GM12878 (cell line): Measurements from ENCODE around the gene CCDC134. TPM values are rescaled to one million over a fixed set of nuclear protein-coding genes. Genes with fewer than 3 reads are reported as not detected.
A peak's percentile ranks its signal among the peaks of the same experiment; 100 is the strongest.

Experiments
- BACH1 ChIP-seq: fragments of 450-650 bp; IDR thresholded peaks from 2 replicates; pipeline ENCODE4 v1.6.1; 2017; ENCODE audit warnings: mild to moderate bottlenecking, borderline replicate concordance
- CBX5 ChIP-seq: sonication (generic); IDR thresholded peaks from 2 replicates; pipeline ENCODE4 v1.6.1; 2016; ENCODE audit warnings: low read depth, moderate library complexity, mild to moderate bottlenecking, inconsistent platforms
- CTCF ChIP-seq, 3 experiments: IDR thresholded peaks in 2 of 3; conservative IDR thresholded peaks in 1 of 3; 2 replicates each; pipeline ENCODE4 v1.5.1; 2011; ENCODE audit warnings: low read depth in 3 of 3, low read length in 3 of 3, mild to moderate bottlenecking in 3 of 3, control low read depth in 2 of 3, moderate library complexity in 2 of 3, inconsistent platforms in 1 of 3, mixed read lengths in 1 of 3; ENCODE audit not compliant: control insufficient read depth in 2 of 3, insufficient read depth in 1 of 3; ENCODE audit errors: extremely low read depth in 1 of 3
- E4F1 ChIP-seq: fragments of 450-650 bp; IDR thresholded peaks from 2 replicates; pipeline ENCODE4 v1.6.1; 2018; ENCODE audit warnings: borderline replicate concordance, mild to moderate bottlenecking; ENCODE audit not compliant: partially characterized antibody
- EP300 ChIP-seq, 2 experiments: fragments of 150-350 bp in 1 of 2; IDR thresholded peaks; 2 replicates each; pipeline ENCODE4 v1.6.1; 2011 to 2012; ENCODE audit warnings: low read depth in 2 of 2, low read length in 2 of 2, borderline replicate concordance in 1 of 2, improper control_type of control experiment in 1 of 2, inconsistent platforms in 1 of 2; ENCODE audit not compliant: control insufficient read depth in 1 of 2
- FOXK2 ChIP-seq: fragments of 450-650 bp; IDR thresholded peaks from 2 replicates; pipeline ENCODE4 v1.6.1; 2017; ENCODE audit warnings: mild to moderate bottlenecking, moderate library complexity
- HSF1 ChIP-seq: fragments of 150-350 bp; IDR thresholded peaks from 2 replicates; pipeline ENCODE4 v1.6.1; 2014; ENCODE audit warnings: mild to moderate bottlenecking, low read depth, low read length
- MAX ChIP-seq: IDR thresholded peaks from 2 replicates; pipeline ENCODE4 v1.6.1; 2012; ENCODE audit warnings: low read depth, low read length, improper control_type of control experiment
- PBX3 ChIP-seq: IDR thresholded peaks from 2 replicates; pipeline ENCODE4 v1.6.1; 2011; ENCODE audit warnings: mild to moderate bottlenecking, low read depth, low read length, moderate library complexity; ENCODE audit not compliant: insufficient replicate concordance
- RELA ChIP-seq: fragments of 450-650 bp; IDR thresholded peaks from 2 replicates; pipeline ENCODE4 v1.8.0; 2014; ENCODE audit warnings: borderline replicate concordance; ENCODE audit not compliant: partially characterized antibody
- RELB ChIP-seq: fragments of 450-650 bp; IDR thresholded peaks from 2 replicates; pipeline ENCODE4 v1.6.1; 2017; ENCODE audit warnings: low read depth, mild to moderate bottlenecking, moderate library complexity
- REST ChIP-seq: IDR thresholded peaks from 2 replicates; pipeline ENCODE4 v1.6.1; 2012; ENCODE audit warnings: mild to moderate bottlenecking, low read depth, low read length
- SMAD5 ChIP-seq: IDR thresholded peaks from 2 replicates; pipeline ENCODE4 v1.6.1; 2016; ENCODE audit warnings: antibody characterized with exemption, low read depth
- SRF ChIP-seq, 2 experiments: IDR thresholded peaks; 2 replicates each; pipeline ENCODE4 v1.6.1; 2011; ENCODE audit warnings: low read depth in 2 of 2, low read length in 2 of 2, mild to moderate bottlenecking in 1 of 2, moderate library complexity in 1 of 2
- SUPT20H ChIP-seq: IDR thresholded peaks from 2 replicates; pipeline ENCODE4 v1.6.1; 2011; ENCODE audit warnings: low read depth, mild to moderate bottlenecking, low read length, moderate library complexity, borderline replicate concordance; ENCODE audit not compliant: control insufficient read depth
- polyA plus RNA-seq, 11 experiments: library from polyadenylated mRNA; depleted of rRNA in 4 of 11; unstranded in 6 of 11; stranded (reverse) in 5 of 11; fragments of >200 nt; fragmentation: Nextera tagmentation in 4 of 11; fragmentation: Illumina TruSeq in 1 of 11; extraction: Ambion mirVana in 4 of 11; extraction: Trizol in 1 of 11; gene quantifications; 1 replicate in 1 of 11; 2 replicates in 10 of 11; pipeline versions ENCODE4 v1.2.1 to v1.2.3, GENCODE V29; 2011 to 2016; ENCODE audit warnings: inconsistent platforms in 2 of 11, missing spikeins in 2 of 11, low read depth in 1 of 11
- total RNA-seq, 4 experiments: library from RNA; depleted of rRNA in 3 of 4; stranded (reverse); fragments of >200 nt in 3 of 4; fragmentation: Illumina TruSeq in 1 of 4; extraction: Trizol in 1 of 4; gene quantifications; 2 replicates each; pipeline versions ENCODE4 v1.2.1 to v1.2.3, GENCODE V29; 2013 to 2021

The CCDC134 gene
- total and polyA plus RNA-seq, 10 of the 15 experiments (the other 5 are each of a cell fraction or from before 2014, with no cell fraction given), result 0.35 to 19.3 (median 11.8) TPM

GRCh38 chr22:41862160-41862529 is 61.7 kb downstream of the CCDC134 start (continued):
- TF ChIP-seq REST, result no peak
- TF ChIP-seq PBX3, result no peak
- no peak for TF ChIP-seq SMAD5
- no peak for TF ChIP-seq MAX
- TF ChIP-seq HSF1, result no peak
- peak; percentile 26 to 78; a peak in 3 of 4 replicates for TF ChIP-seq SRF (IDR thresholded peaks at IDR 0.05; ENCODE audit: low read depth in 2 of 2, low read length in 2 of 2)
- peak; percentile 44; the same call in 1 of the 2 replicates for TF ChIP-seq RELB
- no peak for TF ChIP-seq FOXK2
- no peak for TF ChIP-seq E4F1
- peak; percentile 21 for TF ChIP-seq RELA
- no peak for TF ChIP-seq CBX5
- no peak; the same call in 1 of the 2 replicates for TF ChIP-seq BACH1
- TF ChIP-seq CTCF (IDR thresholded peaks at IDR 0.05 in 2 of 3, conservative IDR thresholded peaks at IDR 0.05 in 1 of 3; ENCODE audit: control insufficient read depth in 2 of 3, extremely low read depth in 1 of 3, insufficient read depth in 1 of 3, low read depth in 3 of 3, low read length in 3 of 3), result no peak
- peak; percentile 18 to 66; a peak in 1 of 4 replicates for TF ChIP-seq EP300 (IDR thresholded peaks at IDR 0.05; ENCODE audit: borderline replicate concordance in 1 of 2, control insufficient read depth in 1 of 2, low read depth in 2 of 2, low read length in 2 of 2)
- no peak for TF ChIP-seq SUPT20H
